GM21367 (cell line): ENCODE measurements around the gene POC1A.

Experiments used
- ATAC-seq: cut with Tn5 transposase; IDR thresholded peaks from one replicate; pipeline ENCODE4 v1.9.1; 2021; ENCODE audit not compliant: unreplicated experiment

The POC1A gene

DNA sequence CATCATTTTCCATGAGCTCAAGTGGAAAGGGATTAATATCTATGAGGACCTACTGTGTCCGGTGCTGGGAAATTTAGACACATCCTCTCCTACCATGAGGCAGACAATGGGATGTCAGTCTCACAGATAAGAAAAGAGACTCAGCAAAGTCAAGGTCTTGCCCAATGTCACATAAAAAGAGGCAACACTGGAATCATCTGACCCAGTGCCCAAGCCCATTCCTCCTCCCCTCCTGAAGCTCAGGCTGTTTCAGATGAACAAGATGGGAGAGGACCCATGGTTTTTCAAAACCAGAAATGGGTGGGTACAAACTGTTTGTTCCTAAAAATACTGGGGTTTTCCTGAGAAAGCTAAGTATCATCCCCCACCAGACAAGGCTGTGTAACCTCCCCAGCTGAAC, 22.2 kb downstream of the POC1A start:
- no peak for ATAC-seq

DNA sequence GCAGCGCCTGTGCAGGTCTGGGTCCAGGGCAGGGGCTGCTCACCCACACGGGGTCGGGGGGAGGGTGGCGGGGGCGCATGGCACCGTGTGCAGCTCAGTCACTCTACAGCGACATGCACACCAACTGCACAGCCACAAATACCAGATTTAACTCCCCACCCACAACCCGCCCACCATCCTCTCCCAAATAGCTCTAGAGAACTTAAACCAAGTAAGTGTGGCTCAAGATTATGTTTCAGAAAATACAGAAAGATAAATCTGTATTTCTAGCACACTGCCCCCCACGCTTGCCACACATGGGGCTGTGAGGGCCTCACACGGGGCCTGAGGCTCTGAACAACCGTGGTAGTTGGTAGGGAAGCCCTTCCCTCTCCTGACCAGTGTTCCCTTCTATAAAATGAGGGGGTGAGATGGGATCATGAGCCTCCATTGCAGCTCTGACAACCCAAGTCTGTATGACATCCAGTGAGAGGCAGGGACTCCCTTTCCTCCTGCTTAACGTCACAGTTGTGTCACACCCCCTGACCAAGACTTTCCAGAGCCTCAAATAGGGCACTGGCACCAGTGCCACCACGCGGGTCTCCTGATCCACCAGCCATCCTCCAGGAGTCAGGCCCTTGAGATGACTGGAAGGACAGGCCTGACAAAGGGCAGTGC, 23.1 kb downstream of the POC1A start:
- no peak for ATAC-seq

- ATAC-seq = no peak
Measured at GRCh38 chr3:52128118-52128683, 26.0 kb downstream of the POC1A start.

- no peak for ATAC-seq
Measured at GRCh38 chr3:52126500-52126899, 27.7 kb downstream of the POC1A start.

DNA sequence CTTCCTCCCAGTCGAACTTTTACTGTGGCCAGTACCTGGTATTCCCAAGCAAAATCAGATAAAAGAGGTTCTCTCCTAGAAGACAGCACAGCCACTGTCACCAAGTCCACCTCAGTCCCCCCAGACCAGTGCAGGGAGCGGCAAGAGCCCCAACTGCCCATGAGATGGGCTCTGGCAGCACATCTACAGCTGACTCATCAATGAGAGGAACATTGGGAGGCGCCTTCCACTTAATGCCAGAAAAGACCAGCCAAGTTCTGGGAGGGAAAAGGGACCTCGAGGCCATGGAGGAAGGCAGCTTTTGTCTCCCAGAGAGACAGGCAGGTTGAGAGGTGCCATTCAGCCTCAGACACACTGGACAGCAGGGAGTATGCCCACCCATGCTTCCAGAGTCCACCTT, 28.2 kb downstream of the POC1A start:
- no peak for ATAC-seq

GRCh38 chr3:52124766-52125165, 29.5 kb downstream of the POC1A start:
- ATAC-seq = no peak

- ATAC-seq = no peak
Measured at GRCh38 chr3:52124126-52124525, 30.1 kb downstream of the POC1A start.

GRCh38 chr3:52123106-52123725, 31.0 kb downstream of the POC1A start:
- ATAC-seq = no peak

DNA sequence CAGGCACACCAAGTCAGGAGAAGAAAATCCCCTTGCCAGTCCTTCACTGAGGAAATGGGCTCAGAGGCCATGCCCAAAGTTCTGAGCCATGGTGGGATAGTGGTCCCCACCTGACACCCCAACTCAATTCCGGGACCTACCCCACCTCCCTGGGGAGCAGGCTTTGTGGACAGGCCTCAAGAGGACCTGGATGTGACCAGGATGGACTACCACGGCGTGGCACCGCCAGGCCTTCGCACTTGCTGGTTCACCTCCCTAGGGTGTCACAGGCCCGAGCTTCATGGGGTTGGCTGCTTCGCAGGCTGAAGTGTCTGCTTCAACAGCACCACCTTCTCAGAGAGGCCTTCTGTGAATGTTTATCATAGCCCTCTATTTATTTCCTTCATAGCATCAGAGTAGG, 31.7 kb downstream of the POC1A start:
- ATAC-seq = no peak

GRCh38 chr3:52121813-52122212, 32.4 kb downstream of the POC1A start:
- no peak for ATAC-seq

- no peak for ATAC-seq
Measured at GRCh38 chr3:52121464-52121805, 32.8 kb downstream of the POC1A start.

DNA sequence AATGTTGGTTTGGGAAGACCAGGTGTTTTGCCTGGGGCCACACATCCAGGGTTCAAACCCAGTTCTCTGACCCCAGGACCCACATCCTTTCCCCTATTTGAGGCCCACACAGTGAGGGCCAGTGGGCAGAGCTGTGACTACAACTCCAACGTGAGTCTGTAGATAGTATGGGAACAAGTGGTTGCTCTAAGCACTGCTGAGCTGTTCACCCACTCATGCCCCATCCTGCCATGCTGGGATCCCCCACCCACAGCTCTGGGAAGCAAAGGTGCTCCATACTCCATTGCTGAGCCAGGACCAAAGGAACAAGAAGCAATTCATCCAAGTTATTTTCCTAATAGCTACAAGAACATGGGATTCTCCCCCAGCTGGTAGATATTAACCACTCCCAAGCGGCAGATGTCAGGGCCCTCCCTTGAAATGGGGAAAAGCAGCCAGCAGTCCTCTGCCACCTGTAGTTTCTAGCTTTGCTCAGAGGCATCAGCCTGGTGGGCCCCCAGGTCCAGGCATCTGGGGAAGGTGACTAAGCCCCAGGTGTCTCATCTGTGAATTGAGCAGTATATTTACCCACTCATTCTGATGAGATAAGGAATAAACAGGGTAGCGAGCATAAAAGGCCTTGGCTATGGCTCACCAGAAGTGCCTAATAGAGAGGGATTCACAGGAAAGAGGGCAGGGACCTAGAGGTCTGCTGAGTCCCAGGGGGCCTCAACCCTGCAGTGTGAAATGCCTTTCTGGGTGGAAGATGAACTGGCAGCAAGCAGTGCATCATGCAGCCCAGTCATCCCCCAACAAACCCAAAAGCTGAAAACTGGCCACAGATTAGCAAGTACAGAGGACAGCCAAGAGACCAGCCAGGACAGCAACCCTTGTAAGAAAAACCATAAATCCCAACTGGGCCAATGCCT, 33.4 kb downstream of the POC1A start:
- no peak for ATAC-seq

- no peak for ATAC-seq
Measured at GRCh38 chr3:52119826-52120225, 34.4 kb downstream of the POC1A start.

DNA sequence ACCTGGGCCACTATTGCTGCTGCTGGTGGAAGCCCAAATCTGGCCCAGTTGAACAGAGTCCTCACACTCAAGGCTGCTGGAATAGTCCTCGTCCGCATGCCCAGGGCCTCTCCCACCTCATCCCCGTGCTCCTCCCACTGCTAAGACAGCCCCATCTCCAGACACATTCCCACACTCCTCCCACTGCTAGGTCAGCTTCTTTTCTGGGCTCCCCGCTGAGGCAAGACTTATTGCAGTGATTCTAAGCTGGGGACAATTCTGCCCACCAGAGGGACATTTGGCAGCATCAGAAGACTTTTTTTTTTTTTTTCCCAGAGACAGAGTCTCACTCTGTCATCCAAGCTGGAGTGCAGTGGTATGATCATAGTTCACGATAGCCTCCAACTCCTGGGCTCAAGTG, 35.1 kb downstream of the POC1A start:
- ATAC-seq = no peak

DNA sequence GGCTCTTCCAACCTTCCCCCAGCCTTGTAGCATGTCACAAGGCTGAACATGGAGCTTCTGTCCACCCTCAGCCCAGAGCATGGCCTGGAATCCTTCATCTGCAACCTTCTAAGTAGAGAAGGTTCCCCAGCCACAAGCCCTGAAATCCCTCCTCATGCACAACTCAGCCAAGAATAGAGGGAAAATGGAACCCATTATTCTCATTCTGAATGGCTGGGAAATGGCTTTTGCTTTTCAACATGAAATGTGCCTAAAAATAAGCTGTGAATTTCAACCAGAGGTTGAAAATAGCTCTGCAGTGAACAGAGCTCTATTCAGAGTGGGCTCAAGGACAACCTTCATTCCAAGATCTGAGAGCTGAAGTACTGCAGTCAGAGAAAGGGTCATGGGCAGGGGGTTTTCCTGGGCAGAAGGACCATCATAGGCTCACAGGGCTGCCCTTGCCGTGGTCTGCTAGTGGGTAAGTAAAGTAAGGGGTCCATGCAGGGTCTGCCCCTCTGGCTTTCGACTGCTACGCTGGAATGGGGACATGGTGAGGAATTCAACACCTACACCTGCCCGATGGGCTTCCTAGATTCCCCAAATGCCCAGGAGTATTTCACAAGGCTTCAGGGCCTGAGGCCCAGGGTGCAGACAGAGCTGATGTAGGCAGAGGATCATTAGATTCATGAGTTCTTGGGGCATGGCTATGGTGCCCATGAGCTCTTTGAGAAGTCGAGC, 35.9 kb downstream of the POC1A start:
- no peak for ATAC-seq

DNA sequence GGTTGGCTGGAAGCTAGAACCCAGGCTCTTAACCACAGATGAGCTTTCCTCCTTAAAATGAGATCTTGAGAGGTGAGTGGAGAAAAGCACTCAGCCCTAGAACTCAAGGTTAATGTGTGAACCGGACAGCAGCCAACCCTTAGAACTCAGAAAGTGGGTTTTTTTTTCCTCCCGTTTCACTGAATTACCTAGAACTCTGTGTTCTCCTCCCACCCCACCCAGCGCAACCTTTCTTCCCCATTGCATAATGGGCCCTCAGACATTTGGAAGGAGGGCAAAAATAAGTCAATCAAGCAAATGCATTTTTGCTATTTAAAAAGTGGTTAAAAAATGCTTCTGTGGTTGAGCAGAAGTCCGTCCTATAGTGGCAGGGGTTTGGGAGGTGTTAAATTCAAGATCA, 36.7 kb downstream of the POC1A start:
- no peak for ATAC-seq

DNA sequence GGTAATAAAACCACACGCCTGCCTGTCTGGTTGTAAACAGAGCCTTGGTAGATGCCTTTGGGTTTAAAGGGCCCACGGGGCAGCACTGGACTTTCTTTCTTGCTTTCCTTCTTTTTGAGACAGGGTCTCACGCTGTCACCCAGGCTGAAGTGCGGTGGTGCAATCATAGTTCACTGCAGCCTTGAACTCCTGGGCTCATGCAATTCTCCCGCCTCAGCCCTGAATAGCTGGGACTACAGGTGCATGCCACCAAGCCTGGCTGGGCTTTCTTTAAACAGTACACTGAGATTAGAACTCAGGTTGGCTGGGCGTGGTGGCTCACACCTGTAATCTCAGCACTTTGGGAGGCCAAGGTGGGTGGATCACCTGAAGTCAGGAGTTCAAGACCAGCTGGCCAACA, 42.2 kb downstream of the POC1A start:
- ATAC-seq = no peak

DNA sequence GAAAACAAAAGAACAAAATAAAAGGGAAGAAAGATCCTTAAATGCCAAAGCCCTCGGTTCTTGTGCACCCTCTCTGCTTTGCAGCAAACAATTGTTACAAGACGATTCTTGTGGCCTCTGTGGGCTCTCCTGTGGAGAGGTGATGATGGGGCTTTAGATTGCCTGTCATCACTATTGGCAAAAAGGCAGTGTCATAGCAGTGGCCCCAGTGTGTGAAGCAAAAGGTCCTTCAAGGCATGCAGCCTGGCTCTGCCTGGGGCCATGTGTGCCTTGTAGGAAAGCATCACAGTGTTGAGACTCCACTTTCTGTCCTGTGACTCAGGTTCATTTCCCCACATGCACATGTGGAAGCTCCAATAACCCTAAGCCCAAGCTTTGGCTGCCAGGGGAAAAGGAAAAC, 43.7 kb downstream of the POC1A start:
- no peak for ATAC-seq

- ATAC-seq = no peak
Measured at GRCh38 chr3:52109611-52110301, 44.5 kb downstream of the POC1A start.
